Inflammatory macrophage treated with lipopolysaccharide for 1 hour (primary cell): ENCODE measurements around the gene TTC39A.

Experiments used
- DNase-seq, 2 donors: peaks; one replicate each; pipeline ENCODE4 v3.0.0-alpha.2; 2020 to 2022

TTC39A gene

GRCh38 chr1:51313961-51314777 is 16.2 kb downstream of the TTC39A start:
- no peak for DNase-seq

GRCh38 chr1:51313268-51313852 is 17.0 kb downstream of the TTC39A start:
- DNase-seq: no peak

- DNase-seq: no peak
Observed at GRCh38 chr1:51312718-51313117, 17.6 kb downstream of the TTC39A start.

- no peak for DNase-seq
Observed at GRCh38 chr1:51311826-51312225, 18.5 kb downstream of the TTC39A start.

- no peak for DNase-seq
Observed at GRCh38 chr1:51310871-51311613, 19.3 kb downstream of the TTC39A start.

- DNase-seq: no peak
Observed at GRCh38 chr1:51309291-51309690, 21.1 kb downstream of the TTC39A start.

GRCh38 chr1:51308636-51309035 is 21.7 kb downstream of the TTC39A start:
- no peak for DNase-seq

- DNase-seq: no peak
Observed at GRCh38 chr1:51306950-51307349, 23.4 kb downstream of the TTC39A start.

GRCh38 chr1:51305371-51305823 is 25.0 kb downstream of the TTC39A start:
- no peak for DNase-seq

GRCh38 chr1:51304360-51304759 is 26.0 kb downstream of the TTC39A start:
- no peak for DNase-seq

GRCh38 chr1:51303751-51304251 is 26.6 kb downstream of the TTC39A start:
- peak; percentile 87 to 92 for DNase-seq

- no peak for DNase-seq
Observed at GRCh38 chr1:51303315-51303714, 27.0 kb downstream of the TTC39A start.

GRCh38 chr1:51302746-51303145 is 27.6 kb downstream of the TTC39A start:
- DNase-seq: no peak

- DNase-seq: no peak
Observed at GRCh38 chr1:51302270-51302669, 28.1 kb downstream of the TTC39A start.

- no peak for DNase-seq
Observed at GRCh38 chr1:51301844-51302162, 28.6 kb downstream of the TTC39A start.

GRCh38 chr1:51301152-51301843 is 29.1 kb downstream of the TTC39A start:
- no peak for DNase-seq

- DNase-seq: peak in 1 of 2 donors; percentile 44
Observed at GRCh38 chr1:51299981-51300670, 30.2 kb downstream of the TTC39A start.

GRCh38 chr1:51299185-51299885 is 31.0 kb downstream of the TTC39A start:
- no peak for DNase-seq

GRCh38 chr1:51298322-51298705 is 32.0 kb downstream of the TTC39A start:
- DNase-seq: no peak

GRCh38 chr1:51297401-51298321 is 32.7 kb downstream of the TTC39A start:
- no peak for DNase-seq
